Brain microvascular endothelial cell (primary cell): ENCODE results near the gene ZFR.

Experiments used
- DNase-seq: peaks from one replicate; pipeline ENCODE4 v3.0.0-alpha.2; 2020
- H3K27ac ChIP-seq: fragments of 250-450 bp; sonication (Bioruptor Pico); 2 replicates; pipeline ENCODE4 v1.5.1; 2020; ENCODE audit warnings: mild to moderate bottlenecking, moderate library complexity
- H3K27me3 ChIP-seq: fragments of 250-450 bp; sonication (Bioruptor Pico); replicated peaks from 2 replicates; pipeline ENCODE4 v1.5.1; 2020; ENCODE audit warnings: mild to moderate bottlenecking
- H3K36me3 ChIP-seq: fragments of 250-450 bp; sonication (Bioruptor Pico); replicated peaks from 2 replicates; pipeline ENCODE4 v1.5.1; 2020; ENCODE audit warnings: mild to moderate bottlenecking
- H3K4me3 ChIP-seq: 2 replicates; pipeline ENCODE4 v1.5.1; 2011; ENCODE audit warnings: low read depth, mild to moderate bottlenecking, control low read depth, low read length, moderate library complexity
- CTCF ChIP-seq: IDR thresholded peaks from 2 replicates; pipeline ENCODE4 v1.5.1; 2011; ENCODE audit warnings: low read depth, mild to moderate bottlenecking, moderate library complexity, low read length, control low read depth, inconsistent platforms; ENCODE audit errors: missing control alignments
- in situ Hi-C: cut with HindIII; loops from 2 replicates; pipeline ENCODE4 v1.10.0; 2017; ENCODE audit warnings: low sequenced_read_pairs, low pct_ligation_motif_present

The ZFR gene

GRCh38 chr5:32394981-32395380 lies 49.6 kb downstream of the ZFR start:
- Histone ChIP-seq H3K4me3 (no peak overlapping the region), H3K36me3 (peaks cover 57% of the 10 kb centered on the region), H3K27ac (no peak overlapping the region), H3K27me3 (no peaks in the 10 kb centered on the region)
- DNase-seq = no peak
- TF ChIP-seq CTCF = no peak
- in situ Hi-C loops = no loop called here

- TF ChIP-seq CTCF = no peak
- Histone ChIP-seq H3K27me3 (no peaks in the 10 kb centered on the region), H3K36me3 (peaks cover 57% of the 10 kb centered on the region), H3K27ac (no peak overlapping the region), H3K4me3 (no peak overlapping the region)
- in situ Hi-C loops = no loop called here
- DNase-seq = no peak
Observed at GRCh38 chr5:32392039-32392438, 52.5 kb downstream of the ZFR start.

- in situ Hi-C loops = no loop called here
- no peak for TF ChIP-seq CTCF
- Histone ChIP-seq H3K36me3 (peaks cover 46% of the 10 kb centered on the region), H3K27ac (peak overlapping the region; percentile 71), H3K27me3 (no peaks in the 10 kb centered on the region), H3K4me3 (no peak overlapping the region)
- peak; percentile 88 for DNase-seq
Observed at GRCh38 chr5:32390819-32391591, 53.5 kb downstream of the ZFR start.

- no peaks in the 10 kb centered on the region for H3K27me3 ChIP-seq
- peak overlapping the region; percentile 16 for H3K27ac ChIP-seq
- no peak for TF ChIP-seq CTCF
- peak; percentile 18 for DNase-seq
- in situ Hi-C loops = no loop called here
- no peak overlapping the region for H3K4me3 ChIP-seq
- peaks cover 41% of the 10 kb centered on the region for H3K36me3 ChIP-seq
Observed at GRCh38 chr5:32388432-32389129, 56.0 kb downstream of the ZFR start.

GRCh38 chr5:32387841-32388240 lies 56.7 kb downstream of the ZFR start:
- peaks cover 46% of the 10 kb centered on the region for H3K36me3 ChIP-seq
- DNase-seq = no peak
- in situ Hi-C loops = no loop called here
- no peak overlapping the region for H3K4me3 ChIP-seq
- no peak for TF ChIP-seq CTCF
- H3K27ac ChIP-seq = no peak overlapping the region
- no peaks in the 10 kb centered on the region for H3K27me3 ChIP-seq
